K562 (cell line): ENCODE results near the gene THUMPD1.

Experiments
- DNMT1 ChIP-seq: fragments of 450-650 bp; IDR thresholded peaks from 2 replicates; pipeline ENCODE4 v1.6.1; 2016; ENCODE audit warnings: antibody characterized with exemption, mild to moderate bottlenecking
- EP300 ChIP-seq: IDR thresholded peaks from 2 replicates; pipeline ENCODE4 v1.6.1; 2012; ENCODE audit warnings: low read length, improper control_type of control experiment
- EZH2 ChIP-seq: IDR thresholded peaks from 2 replicates; pipeline ENCODE4 v1.6.1; 2012; ENCODE audit warnings: low read depth, mild to moderate bottlenecking, inconsistent platforms, low read length, borderline replicate concordance
- HMG20B ChIP-seq: fragments of 250-450 bp; sonication (Bioruptor Pico); IDR thresholded peaks from 2 replicates; pipeline ENCODE4 v1.5.0; 2021; ENCODE audit warnings: mild to moderate bottlenecking
- RCOR1 ChIP-seq, 2 experiments: IDR thresholded peaks; 2 replicates each; pipeline ENCODE4 v1.6.1; 2012; ENCODE audit warnings: low read depth in 2 of 2, low read length in 2 of 2, borderline replicate concordance in 1 of 2, improper control_type of control experiment in 1 of 2
- SMAD1 ChIP-seq: fragments of 150-350 bp; IDR thresholded peaks from 2 replicates; pipeline ENCODE4 v1.6.1; 2014; ENCODE audit warnings: low read length, low read depth; ENCODE audit not compliant: partially characterized antibody
- SP1 ChIP-seq: sonication (generic); formaldehyde crosslinking; IDR thresholded peaks from 2 replicates; pipeline ENCODE4 v1.8.1; 2022; ENCODE audit warnings: mild to moderate bottlenecking, missing genetic modification reagents
- YBX1 ChIP-seq: fragments of 450-650 bp; IDR thresholded peaks from 2 replicates; pipeline ENCODE4 v1.7.1; 2016; ENCODE audit warnings: mild to moderate bottlenecking
- ZBTB7A ChIP-seq: IDR thresholded peaks from 2 replicates; pipeline ENCODE4 v1.6.1; 2011; ENCODE audit warnings: low read depth, mild to moderate bottlenecking, low read length, moderate library complexity, borderline replicate concordance; ENCODE audit not compliant: control insufficient read depth
- ZFP36 ChIP-seq: fragments of 150-350 bp; IDR thresholded peaks from 2 replicates; pipeline ENCODE4 v1.6.1; 2018; ENCODE audit warnings: low read length, low read depth; ENCODE audit not compliant: partially characterized antibody
- TF ChIP-seq, protein P1 (sequence below): fragments of 450-650 bp; formaldehyde crosslinking; IDR thresholded peaks from 2 replicates; pipeline ENCODE4 v1.4.0; 2022; ENCODE audit warnings: missing genetic modification characterization
- TF ChIP-seq, protein P2 (sequence below): fragments of 450-650 bp; IDR thresholded peaks from 2 replicates; pipeline ENCODE4 v1.7.1; 2018; ENCODE audit warnings: mild to moderate bottlenecking, low read depth; ENCODE audit not compliant: partially characterized antibody
- TF ChIP-seq, protein P3 (sequence below): sonication (generic); formaldehyde crosslinking; IDR thresholded peaks from 2 replicates; pipeline ENCODE4 v1.9.0; 2022; ENCODE audit warnings: mild to moderate bottlenecking, missing genetic modification reagents
- TF ChIP-seq, protein P4 (sequence below), 3 experiments: IDR thresholded peaks in 2 of 3; conservative IDR thresholded peaks in 1 of 3; 2 replicates each; pipeline ENCODE4 v1.5.1; 2011 to 2012; ENCODE audit warnings: low read length in 3 of 3, mild to moderate bottlenecking in 3 of 3, control low read depth in 2 of 3, improper control_type of control experiment in 1 of 3, inconsistent platforms in 1 of 3, low read depth in 1 of 3, mixed read lengths in 1 of 3, moderate library complexity in 1 of 3; ENCODE audit not compliant: insufficient read depth in 2 of 3

DNA sequence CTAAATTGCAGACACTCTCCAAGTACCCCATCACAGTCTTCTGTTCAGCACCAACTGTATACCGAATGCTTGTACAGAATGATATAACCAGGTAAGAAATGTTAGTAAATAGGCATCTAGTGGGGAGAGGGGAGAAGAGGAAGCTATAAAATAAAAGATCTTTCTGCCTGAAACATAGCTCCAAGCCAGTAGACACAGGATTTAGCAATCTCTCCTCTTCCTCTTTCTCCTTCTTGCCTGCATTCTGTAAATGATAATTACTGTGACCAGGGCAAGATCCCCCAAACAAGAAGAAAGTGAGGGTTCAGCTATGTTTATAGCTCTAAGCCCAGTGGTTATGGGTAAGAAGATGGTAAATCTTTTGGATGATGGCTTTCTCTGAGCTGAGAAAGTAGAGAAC is 40.1 kb upstream of the THUMPD1 start:
- TF ChIP-seq ZFP36 (no peak), SMAD1 (no peak), SP1 (no peak), DNMT1 (no peak), RCOR1 (IDR thresholded peaks at IDR 0.05; ENCODE audit: borderline replicate concordance in 1 of 2, low read depth in 2 of 2, low read length in 2 of 2) (no peak), EZH2 (no peak), EP300 (no peak), ZBTB7A (no peak), HMG20B (CRISPR knock-in tag) (no peak), YBX1 (no peak)
- TF ChIP-seq, protein P1, sequence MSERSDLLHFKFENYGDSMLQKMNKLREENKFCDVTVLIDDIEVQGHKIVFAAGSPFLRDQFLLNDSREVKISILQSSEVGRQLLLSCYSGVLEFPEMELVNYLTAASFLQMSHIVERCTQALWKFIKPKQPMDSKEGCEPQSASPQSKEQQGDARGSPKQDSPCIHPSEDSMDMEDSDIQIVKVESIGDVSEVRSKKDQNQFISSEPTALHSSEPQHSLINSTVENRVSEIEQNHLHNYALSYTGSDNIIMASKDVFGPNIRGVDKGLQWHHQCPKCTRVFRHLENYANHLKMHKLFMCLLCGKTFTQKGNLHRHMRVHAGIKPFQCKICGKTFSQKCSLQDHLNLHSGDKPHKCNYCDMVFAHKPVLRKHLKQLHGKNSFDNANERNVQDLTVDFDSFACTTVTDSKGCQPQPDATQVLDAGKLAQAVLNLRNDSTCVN (CRISPR knock-in tag): no peak
- TF ChIP-seq, protein P2, sequence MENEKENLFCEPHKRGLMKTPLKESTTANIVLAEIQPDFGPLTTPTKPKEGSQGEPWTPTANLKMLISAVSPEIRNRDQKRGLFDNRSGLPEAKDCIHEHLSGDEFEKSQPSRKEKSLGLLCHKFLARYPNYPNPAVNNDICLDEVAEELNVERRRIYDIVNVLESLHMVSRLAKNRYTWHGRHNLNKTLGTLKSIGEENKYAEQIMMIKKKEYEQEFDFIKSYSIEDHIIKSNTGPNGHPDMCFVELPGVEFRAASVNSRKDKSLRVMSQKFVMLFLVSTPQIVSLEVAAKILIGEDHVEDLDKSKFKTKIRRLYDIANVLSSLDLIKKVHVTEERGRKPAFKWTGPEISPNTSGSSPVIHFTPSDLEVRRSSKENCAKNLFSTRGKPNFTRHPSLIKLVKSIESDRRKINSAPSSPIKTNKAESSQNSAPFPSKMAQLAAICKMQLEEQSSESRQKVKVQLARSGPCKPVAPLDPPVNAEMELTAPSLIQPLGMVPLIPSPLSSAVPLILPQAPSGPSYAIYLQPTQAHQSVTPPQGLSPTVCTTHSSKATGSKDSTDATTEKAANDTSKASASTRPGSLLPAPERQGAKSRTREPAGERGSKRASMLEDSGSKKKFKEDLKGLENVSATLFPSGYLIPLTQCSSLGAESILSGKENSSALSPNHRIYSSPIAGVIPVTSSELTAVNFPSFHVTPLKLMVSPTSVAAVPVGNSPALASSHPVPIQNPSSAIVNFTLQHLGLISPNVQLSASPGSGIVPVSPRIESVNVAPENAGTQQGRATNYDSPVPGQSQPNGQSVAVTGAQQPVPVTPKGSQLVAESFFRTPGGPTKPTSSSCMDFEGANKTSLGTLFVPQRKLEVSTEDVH: no peak
- TF ChIP-seq, protein P3, sequence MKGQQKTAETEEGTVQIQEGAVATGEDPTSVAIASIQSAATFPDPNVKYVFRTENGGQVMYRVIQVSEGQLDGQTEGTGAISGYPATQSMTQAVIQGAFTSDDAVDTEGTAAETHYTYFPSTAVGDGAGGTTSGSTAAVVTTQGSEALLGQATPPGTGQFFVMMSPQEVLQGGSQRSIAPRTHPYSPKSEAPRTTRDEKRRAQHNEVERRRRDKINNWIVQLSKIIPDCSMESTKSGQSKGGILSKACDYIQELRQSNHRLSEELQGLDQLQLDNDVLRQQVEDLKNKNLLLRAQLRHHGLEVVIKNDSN (CRISPR knock-in tag): no peak
- TF ChIP-seq, protein P4, sequence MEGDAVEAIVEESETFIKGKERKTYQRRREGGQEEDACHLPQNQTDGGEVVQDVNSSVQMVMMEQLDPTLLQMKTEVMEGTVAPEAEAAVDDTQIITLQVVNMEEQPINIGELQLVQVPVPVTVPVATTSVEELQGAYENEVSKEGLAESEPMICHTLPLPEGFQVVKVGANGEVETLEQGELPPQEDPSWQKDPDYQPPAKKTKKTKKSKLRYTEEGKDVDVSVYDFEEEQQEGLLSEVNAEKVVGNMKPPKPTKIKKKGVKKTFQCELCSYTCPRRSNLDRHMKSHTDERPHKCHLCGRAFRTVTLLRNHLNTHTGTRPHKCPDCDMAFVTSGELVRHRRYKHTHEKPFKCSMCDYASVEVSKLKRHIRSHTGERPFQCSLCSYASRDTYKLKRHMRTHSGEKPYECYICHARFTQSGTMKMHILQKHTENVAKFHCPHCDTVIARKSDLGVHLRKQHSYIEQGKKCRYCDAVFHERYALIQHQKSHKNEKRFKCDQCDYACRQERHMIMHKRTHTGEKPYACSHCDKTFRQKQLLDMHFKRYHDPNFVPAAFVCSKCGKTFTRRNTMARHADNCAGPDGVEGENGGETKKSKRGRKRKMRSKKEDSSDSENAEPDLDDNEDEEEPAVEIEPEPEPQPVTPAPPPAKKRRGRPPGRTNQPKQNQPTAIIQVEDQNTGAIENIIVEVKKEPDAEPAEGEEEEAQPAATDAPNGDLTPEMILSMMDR (IDR thresholded peaks at IDR 0.05 in 2 of 3, conservative IDR thresholded peaks at IDR 0.05 in 1 of 3; ENCODE audit: insufficient read depth in 2 of 3, low read depth in 1 of 3, low read length in 3 of 3): no peak
